Kidney epithelial cell (primary cell): Measurements from ENCODE around the gene LRCH3. TPM values are rescaled to one million over a fixed set of nuclear protein-coding genes. Genes with fewer than 3 reads are reported as not detected.

Experiments used
- DNase-seq: peaks from one replicate; pipeline ENCODE4 v3.0.0-alpha.2; 2010; ENCODE audit warnings: low read depth
- H3K27me3 ChIP-seq: 2 replicates; pipeline ENCODE4 v1.6.0; 2011; ENCODE audit warnings: low read length; ENCODE audit not compliant: control insufficient read depth, insufficient read depth
- H3K36me3 ChIP-seq: 2 replicates; pipeline ENCODE4 v1.5.1; 2011; ENCODE audit warnings: low read length; ENCODE audit not compliant: control insufficient read depth, insufficient read depth
- H3K4me3 ChIP-seq: 2 replicates; pipeline ENCODE4 v1.5.1; 2011; ENCODE audit warnings: low read depth, mild to moderate bottlenecking, control low read depth, low read length
- CTCF ChIP-seq: IDR thresholded peaks from 2 replicates; pipeline ENCODE4 v1.5.1; 2011; ENCODE audit warnings: mild to moderate bottlenecking, moderate library complexity, low read length, control low read depth, inconsistent platforms; ENCODE audit not compliant: insufficient read depth, poor library complexity, severe bottlenecking
- total RNA-seq: library from RNA; depleted of rRNA; stranded (reverse); fragments of >200 nt; gene quantifications from 2 replicates; pipeline ENCODE4 v1.2.3, GENCODE V29; 2015

The LRCH3 gene
- total RNA-seq, 1 donor from 2014 or later = 22.8 TPM

GRCh38 chr3:197787412-197787811 is 3.6 kb upstream of the LRCH3 start:
- DNase-seq = no peak
- no peak for TF ChIP-seq CTCF

GRCh38 chr3:197789309-197789708 is 1.7 kb upstream of the LRCH3 start:
- Histone ChIP-seq H3K36me3 (no peaks in the 10 kb centered on the region), H3K4me3 (no peak overlapping the region), H3K27me3 (no peaks in the 10 kb centered on the region)
- no peak for DNase-seq
- no peak for TF ChIP-seq CTCF

More at GRCh38 chr3:197787412-197787811, 3.6 kb upstream of the LRCH3 start:
- Histone ChIP-seq H3K4me3 (no peak overlapping the region), H3K36me3 (no peaks in the 10 kb centered on the region), H3K27me3 (no peaks in the 10 kb centered on the region)

GRCh38 chr3:197790033-197790432 is 1.0 kb upstream of the LRCH3 start:
- no peak for TF ChIP-seq CTCF
- Histone ChIP-seq H3K27me3 (no peaks in the 10 kb centered on the region), H3K36me3 (no peaks in the 10 kb centered on the region), H3K4me3 (no peak overlapping the region)
- DNase-seq = no peak

- Histone ChIP-seq H3K36me3 (no peaks in the 10 kb centered on the region), H3K4me3 (peak overlapping the region; percentile 90), H3K27me3 (no peaks in the 10 kb centered on the region)
- no peak for DNase-seq
- no peak for TF ChIP-seq CTCF
These were observed 1.0 kb downstream of the LRCH3 start for GRCh38 chr3:197791892-197792647.

- no peak for DNase-seq
- Histone ChIP-seq H3K4me3 (no peak overlapping the region), H3K36me3 (no peaks in the 10 kb centered on the region), H3K27me3 (no peaks in the 10 kb centered on the region)
- TF ChIP-seq CTCF = no peak
These were observed 2.2 kb downstream of the LRCH3 start for GRCh38 chr3:197793247-197793646.

- Histone ChIP-seq H3K4me3 (no peak overlapping the region), H3K36me3 (no peaks in the 10 kb centered on the region), H3K27me3 (no peaks in the 10 kb centered on the region)
- no peak for DNase-seq
- TF ChIP-seq CTCF = no peak
These were observed 3.1 kb downstream of the LRCH3 start for GRCh38 chr3:197794115-197794514.
